ENCODE results near the gene GLCCI1. TPM values are rescaled to one million over a fixed set of nuclear protein-coding genes. Genes with fewer than 3 reads are reported as not detected.
A peak's percentile ranks its signal among the peaks of the same experiment; 100 is the strongest.

GLCCI1 gene
- total and polyA plus RNA-seq, 2 of the 8 experiments (the other 6 are each of a cell fraction or from before 2014, with no cell fraction given) = 12.4 to 27.7 TPM

- no peak overlapping the region for H3K4me2 ChIP-seq (ENCODE audit: insufficient read depth in 1 of 2, low read depth in 2 of 2, low read length in 2 of 2)
- no peaks in the 10 kb centered on the region for H3K27me3 ChIP-seq (replicated peaks in 1 of 4; ENCODE audit: control insufficient read depth in 3 of 4, extremely low read depth in 1 of 4, insufficient read depth in 3 of 4, low read length in 3 of 4)
- no peak overlapping the region for H4K5ac ChIP-seq (ENCODE audit: insufficient read length, low read depth, low read length)
- peak in 1 of 2 experiments; percentile 49 for DNase-seq (ENCODE audit: low read depth in 1 of 2, low spot score in 2 of 2)
- H3K4me1 ChIP-seq (replicated peaks in 1 of 4; ENCODE audit: control insufficient read depth in 3 of 4, insufficient read depth in 4 of 4, low read length in 3 of 4) = peaks cover 0 to 2% (median 0%) of the 10 kb centered on the region in 4 experiments; a peak in 3 of 7 replicates
- peak; percentile 81 for TF ChIP-seq CEBPB (IDR thresholded peaks at IDR 0.05; ENCODE audit: low read depth, low read length)
- TF ChIP-seq SAP30 (IDR thresholded peaks at IDR 0.05; ENCODE audit: insufficient read depth, insufficient replicate concordance, low read length) = no peak
- peak in 2 of 3 experiments; percentile 62 to 71; a peak in 3 of 4 replicates for TF ChIP-seq CTCF (IDR thresholded peaks at IDR 0.05; ENCODE audit: control extremely low read depth in 1 of 3, insufficient read depth in 1 of 3, low read depth in 1 of 3, low read length in 3 of 3)
- TF ChIP-seq RAD21 (IDR thresholded peaks at IDR 0.05 in 1 of 2, conservative IDR thresholded peaks at IDR 0.05 in 1 of 2; ENCODE audit: low read depth in 2 of 2, low read length in 2 of 2) = peak; percentile 81 to 84
- no peak for TF ChIP-seq KDM4A (IDR thresholded peaks at IDR 0.05; ENCODE audit: low read depth, low read length, severe bottlenecking)
- no peak overlapping the region for H3K4me3 ChIP-seq (ENCODE audit: extremely low read depth in 1 of 4, insufficient read depth in 2 of 4, low read depth in 3 of 4, low read length in 4 of 4)
- CTCF ChIA-PET (ENCODE audit: partially characterized antibody) = interaction anchor here (0.6 to 3.0 kb wide), 55 partner anchors 12 to 611 kb away, joined by 3 to 22 read pairs (median 4); partner anchors contain the start of gene GLCCI1
- POLR2A ChIA-PET (ENCODE audit: partially characterized antibody) = interaction anchor here (1.2 kb wide), 1 partner anchor 16 kb away, joined by 3 read pairs; no protein-coding TSS in a partner anchor
- FAIRE-seq = peak; percentile 83
- no peak overlapping the region for H3K9ac ChIP-seq (replicated peaks in 1 of 4; ENCODE audit: extremely low read depth in 1 of 4, low read depth in 3 of 4, low read length in 3 of 4)
- no peak overlapping the region for H2BK120ac ChIP-seq (replicated peaks; ENCODE audit: low read depth, low read length)
- no peak overlapping the region for H2BK20ac ChIP-seq (ENCODE audit: low read length)
- no peak overlapping the region for H2BK15ac ChIP-seq (ENCODE audit: low read length)
- 87% methylated on average over 2 of the region's 2 CpGs; no CpG with 5 or more reads in 1 of the 2 experiments for WGBS, 2 experiments (ENCODE audit: extremely low coverage in 1 of 2, insufficient coverage in 1 of 2, insufficient read length in 1 of 2, insufficient replicate concordance in 2 of 2, low coverage in 1 of 2, low lambda C conversion rate in 2 of 2, missing lambda C conversion rate in 1 of 2)
- H3K79me1 ChIP-seq (ENCODE audit: low read depth, low read length) = no peaks in the 10 kb centered on the region
- no peak overlapping the region for H3K27ac ChIP-seq (ENCODE audit: low read depth, low read length)
- H4K8ac ChIP-seq (ENCODE audit: extremely low read depth, insufficient read depth, low read length) = no peak overlapping the region
- H3K23ac ChIP-seq (ENCODE audit: insufficient read length) = no peak overlapping the region
- peak overlapping the region; percentile 4; the same call in 1 of the 2 replicates for H2BK12ac ChIP-seq (ENCODE audit: low read depth, low read length)
- no peak overlapping the region for H3K18ac ChIP-seq (ENCODE audit: extremely low read depth, low read length)
- no peaks in the 10 kb centered on the region for H4K20me1 ChIP-seq (replicated peaks in 1 of 2; ENCODE audit: control insufficient read depth in 1 of 2, insufficient read depth in 2 of 2, low read length in 2 of 2)
- H2BK5ac ChIP-seq (ENCODE audit: low read depth, low read length) = no peak overlapping the region
- H2AFZ ChIP-seq (ENCODE audit: low read length) = no peak overlapping the region
- no peak overlapping the region for H3K4ac ChIP-seq (replicated peaks; ENCODE audit: insufficient read length, low read depth, low read length)
- no peaks in the 10 kb centered on the region; the same call in 1 of the 2 replicates for H3K23me2 ChIP-seq (ENCODE audit: low read depth, low read length)
- no peaks in the 10 kb centered on the region for H3K79me2 ChIP-seq (ENCODE audit: control insufficient read depth in 1 of 2, insufficient read depth in 2 of 2, low read length in 2 of 2)
- no peak overlapping the region for H4K91ac ChIP-seq (replicated peaks; ENCODE audit: insufficient read length, low read length)
- H3K36me3 ChIP-seq (ENCODE audit: control insufficient read depth in 2 of 4, insufficient read depth in 4 of 4, low read length in 3 of 4) = no peaks in the 10 kb centered on the region
- H2AK5ac ChIP-seq (ENCODE audit: low read depth, low read length) = no peak overlapping the region
- H3K14ac ChIP-seq (ENCODE audit: insufficient read length) = no peak overlapping the region
- H3K9me3 ChIP-seq (ENCODE audit: insufficient read depth in 2 of 2, low read depth in 1 of 2, low read length in 1 of 2) = no peaks in the 10 kb centered on the region
- no peak overlapping the region for H3K56ac ChIP-seq (replicated peaks; ENCODE audit: insufficient read length, low read depth, low read length)
Measured at GRCh38 chr7:8035647-8036518, 67.3 kb downstream of the GLCCI1 start.
